GM12874 (cell line): Measurements from ENCODE around the gene NCBP2L.

Experiments
- TF ChIP-seq, protein P1 (sequence below): IDR thresholded peaks from 2 replicates; pipeline ENCODE4 v1.5.1; 2011; ENCODE audit warnings: low read depth, mild to moderate bottlenecking, control low read depth, low read length, moderate library complexity; ENCODE audit not compliant: insufficient read depth

The NCBP2L gene

DNA sequence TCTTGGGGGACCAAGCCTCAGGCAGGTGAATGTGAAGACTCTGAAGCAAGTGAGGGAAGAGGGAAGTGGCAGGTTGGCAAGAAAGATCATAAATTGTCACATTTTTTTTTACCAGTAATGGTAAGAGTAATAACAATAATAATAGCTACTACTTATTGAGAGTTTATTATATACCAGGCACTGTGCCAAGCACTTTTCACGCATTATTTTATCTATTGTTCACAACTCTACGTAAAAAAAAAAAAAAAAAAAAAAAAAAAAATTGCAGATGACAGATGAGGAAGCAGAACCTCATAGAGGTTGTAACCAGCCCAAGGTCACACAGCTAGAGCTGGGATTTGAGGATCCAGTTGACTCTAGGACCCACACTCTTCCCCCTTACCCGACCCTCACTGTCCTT lies 42.9 kb upstream of the NCBP2L start:
- TF ChIP-seq, protein P1, sequence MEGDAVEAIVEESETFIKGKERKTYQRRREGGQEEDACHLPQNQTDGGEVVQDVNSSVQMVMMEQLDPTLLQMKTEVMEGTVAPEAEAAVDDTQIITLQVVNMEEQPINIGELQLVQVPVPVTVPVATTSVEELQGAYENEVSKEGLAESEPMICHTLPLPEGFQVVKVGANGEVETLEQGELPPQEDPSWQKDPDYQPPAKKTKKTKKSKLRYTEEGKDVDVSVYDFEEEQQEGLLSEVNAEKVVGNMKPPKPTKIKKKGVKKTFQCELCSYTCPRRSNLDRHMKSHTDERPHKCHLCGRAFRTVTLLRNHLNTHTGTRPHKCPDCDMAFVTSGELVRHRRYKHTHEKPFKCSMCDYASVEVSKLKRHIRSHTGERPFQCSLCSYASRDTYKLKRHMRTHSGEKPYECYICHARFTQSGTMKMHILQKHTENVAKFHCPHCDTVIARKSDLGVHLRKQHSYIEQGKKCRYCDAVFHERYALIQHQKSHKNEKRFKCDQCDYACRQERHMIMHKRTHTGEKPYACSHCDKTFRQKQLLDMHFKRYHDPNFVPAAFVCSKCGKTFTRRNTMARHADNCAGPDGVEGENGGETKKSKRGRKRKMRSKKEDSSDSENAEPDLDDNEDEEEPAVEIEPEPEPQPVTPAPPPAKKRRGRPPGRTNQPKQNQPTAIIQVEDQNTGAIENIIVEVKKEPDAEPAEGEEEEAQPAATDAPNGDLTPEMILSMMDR: no peak

DNA sequence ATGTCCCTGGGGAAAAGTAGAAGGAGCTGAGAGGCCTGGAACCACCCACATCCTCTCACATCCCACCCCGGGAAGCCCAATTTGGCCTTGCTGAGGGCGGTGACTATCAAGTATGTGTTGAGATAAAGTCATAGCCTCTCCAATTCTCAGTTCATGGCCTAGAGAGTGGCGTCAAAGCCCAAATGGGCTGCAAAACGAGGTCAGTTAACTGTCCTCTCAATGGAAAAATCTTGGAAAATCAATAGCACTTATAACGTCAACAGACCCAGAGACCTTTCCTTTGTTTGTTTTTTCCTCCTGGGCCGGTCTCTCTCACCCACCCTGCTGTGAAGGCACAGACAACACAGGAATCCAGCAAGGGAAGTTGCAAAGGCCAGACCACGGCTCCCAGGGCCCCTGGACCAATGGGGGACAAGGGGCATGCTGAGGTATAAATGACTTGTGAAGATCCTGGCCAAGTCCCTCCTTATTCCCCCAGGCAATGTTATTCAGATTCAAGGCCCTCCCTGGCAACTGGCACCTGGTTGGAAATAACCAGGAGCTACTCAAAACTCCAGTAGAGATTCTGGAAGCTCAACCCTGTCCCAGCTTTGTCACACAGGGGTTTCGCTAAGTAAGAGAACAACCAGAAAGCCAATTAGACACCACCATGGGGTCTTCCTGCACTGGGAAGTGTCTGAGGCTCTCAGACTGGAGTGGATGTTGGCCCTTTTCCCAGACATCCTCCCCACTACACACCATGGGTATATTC lies 40.6 kb upstream of the NCBP2L start:
- TF ChIP-seq, protein P1: no peak

- TF ChIP-seq, protein P1: no peak
Measured at GRCh38 chrX:107738272-107738671, 39.3 kb upstream of the NCBP2L start.

DNA sequence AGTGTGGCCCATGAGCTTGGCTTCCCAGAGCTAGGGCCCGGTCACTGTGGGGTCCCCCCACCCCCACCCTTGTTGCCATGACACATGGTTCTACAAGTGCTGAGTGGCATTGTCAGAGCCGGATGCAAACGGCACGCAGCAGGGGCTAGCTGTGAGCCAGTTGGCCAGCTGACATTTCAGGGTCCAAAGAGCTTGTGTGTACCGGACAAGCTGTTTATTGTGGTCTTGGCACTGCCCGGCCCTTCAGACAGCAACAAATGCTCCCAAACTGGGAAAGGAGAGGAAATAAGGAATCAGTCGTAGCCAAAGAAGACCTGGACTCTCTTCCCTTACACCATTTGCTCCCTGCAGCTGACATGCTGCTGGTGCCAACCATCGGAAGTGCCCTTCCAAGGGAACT lies 38.8 kb upstream of the NCBP2L start:
- TF ChIP-seq, protein P1: no peak

GRCh38 chrX:107739541-107739940 lies 38.0 kb upstream of the NCBP2L start:
- TF ChIP-seq, protein P1: no peak

DNA sequence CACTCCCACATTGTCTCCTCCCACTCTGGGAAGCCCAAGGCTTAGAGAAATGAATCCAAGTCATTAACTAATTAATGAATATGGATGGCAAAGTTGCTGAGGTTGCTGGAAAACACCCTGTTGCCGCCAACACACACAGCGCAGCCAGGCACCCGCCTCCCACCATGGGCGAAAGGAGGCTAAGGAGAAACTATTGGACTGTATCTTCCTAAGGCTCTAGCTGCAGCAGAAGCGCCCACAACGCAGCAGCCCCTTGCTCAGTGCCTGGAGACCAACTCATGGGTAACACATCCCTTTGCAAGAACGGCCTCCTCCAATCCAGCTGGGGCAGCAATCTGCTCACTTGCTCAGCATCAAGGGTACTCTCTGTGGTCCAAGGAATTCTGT lies 36.1 kb upstream of the NCBP2L start:
- TF ChIP-seq, protein P1: no peak

DNA sequence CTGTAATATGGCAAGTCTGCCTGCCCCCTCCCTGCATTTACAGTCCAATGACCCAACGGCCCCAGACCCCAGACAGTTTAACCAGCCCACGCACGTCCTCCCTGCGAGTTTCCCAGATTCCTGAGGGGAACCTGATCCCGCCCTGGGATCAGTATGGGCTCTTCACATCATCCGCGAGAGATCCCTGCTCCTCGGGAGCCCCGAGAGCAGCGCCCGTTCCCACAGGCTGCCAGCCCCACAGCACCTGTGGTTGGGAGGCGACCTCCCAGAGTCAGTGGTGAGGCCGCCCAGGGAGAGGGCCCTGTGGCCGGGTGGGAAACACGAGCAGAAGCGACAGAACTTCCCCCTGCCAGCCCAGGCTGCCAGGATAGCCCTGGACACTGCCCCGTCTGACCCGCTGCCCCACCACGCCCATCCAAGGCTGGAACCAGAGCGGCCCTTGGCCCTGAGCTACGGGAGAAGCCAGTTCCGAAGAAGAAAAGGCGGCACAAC lies 34.8 kb upstream of the NCBP2L start:
- TF ChIP-seq, protein P1: no peak
